ENCODE data around the gene TEX12.

TEX12 gene

GRCh38 chr11:112173152-112173551 is 6.0 kb downstream of the TEX12 start:
- ChIA-PET POLR2A (no interaction called here), CTCF (interaction anchor here (3.4 kb wide), 1 partner anchor 60 kb away, joined by 34 read pairs; no protein-coding TSS in a partner anchor)
- no peak for DNase-seq (ENCODE audit: low read depth, low spot score)
- no peak for TF ChIP-seq CTCF (IDR thresholded peaks at IDR 0.05; ENCODE audit: insufficient read depth, low read length, missing control alignments)
- no peak overlapping the region for H3K4me3 ChIP-seq (ENCODE audit: low read depth, low read length)

- ChIA-PET POLR2A (no interaction called here), CTCF (interaction anchor here (0.6 to 4.0 kb wide), 21 partner anchors 8 to 105 kb away, joined by 3 to 54 read pairs (median 4); partner anchors contain the start of genes IL18 and TEX12)
- peak; percentile 64 for TF ChIP-seq CTCF (IDR thresholded peaks at IDR 0.05; ENCODE audit: insufficient read depth, low read length, missing control alignments)
- peak within 1 kb of the TSS; percentile 21 for H3K4me3 ChIP-seq (ENCODE audit: low read depth, low read length)
- DNase-seq (ENCODE audit: low read depth, low spot score): no peak
These were observed 7.8 kb downstream of the TEX12 start, which contains the start of gene BCO2 for GRCh38 chr11:112174789-112175598. TSS of gene BCO2 (plus strand) at chr11:112175512. CDS start at chr11:112175602, 90 bp downstream.

GRCh38 chr11:112175599-112175952 is 8.4 kb downstream of the TEX12 start:
- DNase-seq (ENCODE audit: low read depth, low spot score): no peak
- H3K4me3 ChIP-seq (ENCODE audit: low read depth, low read length): no peak overlapping the region; the same call in 1 of the 2 replicates
- CTCF ChIA-PET: interaction anchor here (0.6 to 4.0 kb wide), 22 partner anchors 8 to 244 kb away, joined by 3 to 54 read pairs (median 4); partner anchors contain the start of genes IL18 and TEX12
- no peak for TF ChIP-seq CTCF (IDR thresholded peaks at IDR 0.05; ENCODE audit: insufficient read depth, low read length, missing control alignments)
- POLR2A ChIA-PET: no interaction called here

DNA sequence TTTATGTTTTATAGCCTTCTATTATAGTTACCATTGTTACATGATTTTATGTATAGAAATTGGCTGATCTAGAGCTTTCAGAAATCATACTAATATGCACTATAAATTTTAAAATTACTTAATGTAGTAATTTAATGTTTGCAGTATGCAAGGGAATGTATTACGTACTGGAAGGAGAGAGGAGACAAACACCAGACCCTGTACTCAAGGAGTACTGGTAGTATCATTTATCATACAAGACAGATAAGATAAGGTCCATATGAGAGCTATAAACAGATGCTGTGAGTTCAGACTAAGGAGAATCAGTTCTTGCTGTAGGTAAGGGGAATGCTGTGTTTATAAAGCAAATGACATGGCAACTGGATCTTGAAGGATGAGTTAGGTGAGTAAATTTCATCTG is 8.9 kb downstream of the TEX12 start:
- no peak for TF ChIP-seq CTCF (IDR thresholded peaks at IDR 0.05; ENCODE audit: insufficient read depth, low read length, missing control alignments)
- no peak overlapping the region for H3K4me3 ChIP-seq (ENCODE audit: low read depth, low read length)
- CTCF ChIA-PET: interaction anchor here (0.8 to 4.0 kb wide), 13 partner anchors 8 to 244 kb away, joined by 3 to 54 read pairs (median 3); partner anchors contain the start of gene TEX12
- POLR2A ChIA-PET: no interaction called here
- DNase-seq (ENCODE audit: low read depth, low spot score): no peak

GRCh38 chr11:112177589-112177988 is 10.4 kb downstream of the TEX12 start:
- ChIA-PET POLR2A (no interaction called here), CTCF (interaction anchor here (0.6 to 4.0 kb wide), 3 partner anchors 15 to 65 kb away, joined by 3 to 54 read pairs (median 4); no protein-coding TSS in a partner anchor)

More at GRCh38 chr11:112177589-112177988, 10.4 kb downstream of the TEX12 start:
- H3K4me3 ChIP-seq (ENCODE audit: low read depth, low read length): no peak overlapping the region
- no peak for TF ChIP-seq CTCF (IDR thresholded peaks at IDR 0.05; ENCODE audit: insufficient read depth, low read length, missing control alignments)
- no peak for DNase-seq (ENCODE audit: low read depth, low spot score)

Measured in AG04449 (cell line).